NCI-H510A (cell line): ENCODE measurements around the gene RAP1GDS1.
"Not testable (repeated sequence)": the region's sequence is repeated elsewhere in the genome, so short reads cannot be mapped to it uniquely, and the experiment has no call there.

Experiments used
- DNase-seq: peaks from one replicate; lab custom pipeline; 2025; lab: John Stamatoyannopoulos, UW

RAP1GDS1 gene

GRCh38 chr4:98352940-98353339, 91.8 kb downstream of the RAP1GDS1 start:
- DNase-seq = no peak

DNA sequence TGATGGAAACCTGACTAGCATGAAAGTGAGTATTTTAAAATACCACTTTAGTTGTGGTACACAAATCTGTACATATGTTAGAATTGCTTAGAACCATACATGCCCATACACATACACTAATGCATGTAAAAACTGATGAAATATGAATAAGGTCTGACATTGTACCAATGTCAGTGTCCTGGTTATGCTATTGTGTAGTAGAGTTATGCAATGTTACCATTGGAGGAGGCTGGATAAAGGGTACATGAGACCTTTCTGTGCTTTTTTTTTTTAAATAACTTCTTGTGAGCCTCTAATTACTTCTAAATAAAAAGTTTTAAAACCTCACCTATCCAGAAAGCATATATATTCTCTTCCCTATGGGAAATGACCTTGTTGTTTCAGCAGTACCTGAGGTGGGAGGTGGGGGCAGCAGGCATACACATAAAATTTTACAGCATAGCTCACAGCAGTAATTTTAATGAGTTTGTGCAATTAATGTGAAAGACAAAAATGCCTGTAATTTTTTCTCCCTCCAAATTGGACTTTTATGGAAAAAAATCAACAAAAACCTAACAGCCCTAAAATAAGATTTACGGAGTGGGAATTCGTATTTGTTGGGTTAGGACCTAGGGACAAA, 97.6 kb downstream of the RAP1GDS1 start:
- no peak for DNase-seq

DNA sequence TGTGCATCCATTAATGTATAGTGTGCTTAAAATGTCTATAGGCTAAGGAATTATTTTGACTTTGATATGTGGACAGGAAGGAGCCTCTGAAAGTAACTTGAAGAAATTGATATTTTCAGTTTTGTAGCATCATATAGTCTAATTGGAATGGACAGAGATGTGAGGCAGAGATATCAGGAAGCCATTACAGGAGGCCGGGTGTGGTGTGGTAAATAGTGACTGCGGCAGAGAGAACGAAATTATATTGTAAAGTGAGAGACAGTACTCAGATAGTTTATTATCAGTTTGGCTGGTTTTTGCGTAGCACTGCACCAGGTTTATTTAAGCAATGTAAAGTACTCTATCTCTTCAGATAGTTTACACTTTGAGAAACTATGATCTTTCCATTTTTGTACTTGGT, 98.5 kb downstream of the RAP1GDS1 start:
- no peak for DNase-seq

DNA sequence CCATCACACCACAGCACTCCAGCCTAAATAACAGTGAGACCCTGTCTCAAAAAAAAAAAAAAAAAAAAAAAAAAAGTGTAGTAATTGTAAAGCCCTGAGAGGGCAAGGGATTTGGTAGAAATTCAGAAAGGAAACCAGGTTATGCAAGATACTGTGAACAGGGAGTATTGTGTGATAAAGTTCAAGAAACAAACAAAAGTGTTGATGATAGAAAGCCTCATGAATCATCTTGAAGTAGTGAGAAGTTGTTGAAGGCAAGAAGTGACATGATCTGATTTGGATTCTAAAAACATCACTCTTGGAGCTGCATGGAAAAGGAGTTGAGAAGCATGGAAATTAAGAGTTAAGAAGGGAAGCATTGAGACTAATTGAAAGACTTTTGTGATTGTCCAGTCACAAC, 102.2 kb downstream of the RAP1GDS1 start:
- no peak for DNase-seq

DNA sequence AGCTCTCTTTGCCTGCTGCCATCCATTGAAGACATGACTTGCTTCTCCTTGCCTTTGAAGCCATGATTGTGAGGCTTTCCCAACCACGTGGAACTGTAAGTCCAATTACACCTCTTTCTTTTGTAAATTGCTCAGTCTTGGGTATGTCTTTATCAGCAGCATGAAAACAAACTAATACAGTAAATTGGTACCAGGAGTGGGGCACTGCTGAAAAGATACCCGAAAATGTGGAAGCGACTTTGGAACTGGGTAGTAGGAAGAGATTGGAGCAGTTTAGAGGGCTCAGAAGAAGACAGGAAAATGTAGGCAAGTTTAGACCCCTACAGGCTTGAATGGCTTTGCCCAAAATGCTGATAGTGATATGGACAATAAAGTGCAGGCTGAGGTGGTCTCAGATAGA, 105.1 kb downstream of the RAP1GDS1 start:
- not testable (repeated sequence) for DNase-seq

DNA sequence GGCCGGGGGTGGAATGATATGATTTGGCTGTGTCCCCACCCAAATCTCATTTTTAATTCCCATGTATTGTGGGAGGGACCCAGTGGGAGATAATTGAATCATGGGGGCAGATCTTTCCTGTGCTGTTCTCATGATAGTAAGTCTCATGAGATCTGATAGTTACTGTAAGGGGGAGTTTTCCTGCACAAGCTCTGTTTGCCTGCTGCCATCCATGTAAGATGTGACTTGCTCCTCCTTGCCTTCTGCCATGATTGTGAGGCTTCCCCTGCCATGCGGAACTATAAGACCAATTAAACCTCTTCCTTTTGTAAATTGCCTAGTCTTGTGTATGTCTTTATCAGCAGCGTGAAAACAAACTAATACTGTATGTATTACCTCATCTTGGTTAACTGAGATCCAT, 106.8 kb downstream of the RAP1GDS1 start:
- DNase-seq = not testable (repeated sequence)

DNA sequence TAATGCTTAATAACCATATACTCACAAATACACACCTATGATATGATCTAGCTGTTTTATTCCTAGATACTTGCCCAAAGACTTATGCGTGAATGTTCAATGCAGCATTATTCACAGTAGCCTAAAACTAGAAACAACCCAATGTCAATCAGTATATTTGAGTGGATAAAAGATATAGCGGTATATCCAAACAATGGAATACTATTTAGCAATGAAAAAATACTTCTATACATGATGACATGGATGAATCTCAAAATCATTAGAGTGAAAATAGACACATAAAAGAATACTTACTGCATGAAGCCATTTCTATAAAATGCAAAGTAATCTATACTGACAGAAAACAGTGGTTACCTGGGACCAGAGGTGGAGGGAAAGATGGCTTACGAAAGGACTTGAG, 108.1 kb downstream of the RAP1GDS1 start:
- no peak for DNase-seq

GRCh38 chr4:98374643-98375042, 113.5 kb downstream of the RAP1GDS1 start:
- DNase-seq = no peak

GRCh38 chr4:98377559-98377958, 116.4 kb downstream of the RAP1GDS1 start:
- DNase-seq = no peak

DNA sequence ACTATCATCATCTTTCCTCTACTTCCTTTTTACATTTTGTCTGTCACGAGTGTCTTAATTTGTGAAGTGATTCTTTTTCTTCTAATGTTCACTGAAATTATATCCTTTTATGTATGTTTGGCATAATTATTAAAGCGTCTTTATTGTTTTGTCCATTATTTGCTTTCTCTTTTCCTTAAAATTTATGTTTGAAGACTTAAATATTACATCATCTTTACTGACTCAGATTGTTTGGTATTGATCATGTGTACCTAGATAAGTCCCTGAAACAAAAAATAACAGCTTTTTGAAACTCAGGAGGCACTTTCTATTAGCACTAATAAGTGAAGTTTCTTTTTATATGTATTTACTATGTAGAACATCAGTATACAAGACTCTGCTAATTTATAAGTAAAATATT, 120.1 kb downstream of the RAP1GDS1 start:
- DNase-seq = no peak

DNA sequence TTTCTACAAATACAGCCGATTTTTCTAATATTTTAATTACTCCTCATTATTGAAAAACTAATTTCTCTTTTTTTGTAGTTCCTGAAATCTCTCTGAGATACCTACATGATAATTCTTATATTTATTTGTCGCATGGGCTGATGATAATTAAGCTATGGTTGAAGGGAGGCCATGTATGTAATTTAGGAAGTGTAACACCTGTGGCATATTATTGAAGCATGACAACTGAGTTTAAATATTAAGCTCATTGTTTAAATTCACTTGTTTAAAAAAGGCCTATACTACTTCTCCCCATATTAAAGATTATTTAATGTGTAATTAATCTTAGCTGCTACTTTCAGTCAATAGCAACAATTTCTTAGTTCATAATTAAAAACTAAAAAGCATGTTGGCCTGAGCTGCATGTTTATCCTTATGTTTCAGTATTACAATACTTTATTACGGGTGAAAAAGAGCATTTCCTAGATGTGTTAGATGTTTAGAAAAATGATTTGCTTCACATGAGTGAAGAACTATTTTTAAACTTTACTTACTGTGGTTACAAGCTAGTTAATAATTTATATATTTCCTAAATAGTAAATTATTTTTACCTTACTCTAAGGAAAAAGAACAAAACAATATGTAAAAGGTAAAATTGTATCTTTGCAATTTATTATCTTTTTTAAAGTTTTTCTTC, 122.4 kb downstream of the RAP1GDS1 start:
- no peak for DNase-seq

GRCh38 chr4:98385831-98386230, 124.6 kb downstream of the RAP1GDS1 start:
- no peak for DNase-seq

- DNase-seq = no peak
These were observed 126.3 kb downstream of the RAP1GDS1 start for GRCh38 chr4:98387345-98388026.

- no peak for DNase-seq
These were observed 132.9 kb downstream of the RAP1GDS1 start for GRCh38 chr4:98394134-98394533.

DNA sequence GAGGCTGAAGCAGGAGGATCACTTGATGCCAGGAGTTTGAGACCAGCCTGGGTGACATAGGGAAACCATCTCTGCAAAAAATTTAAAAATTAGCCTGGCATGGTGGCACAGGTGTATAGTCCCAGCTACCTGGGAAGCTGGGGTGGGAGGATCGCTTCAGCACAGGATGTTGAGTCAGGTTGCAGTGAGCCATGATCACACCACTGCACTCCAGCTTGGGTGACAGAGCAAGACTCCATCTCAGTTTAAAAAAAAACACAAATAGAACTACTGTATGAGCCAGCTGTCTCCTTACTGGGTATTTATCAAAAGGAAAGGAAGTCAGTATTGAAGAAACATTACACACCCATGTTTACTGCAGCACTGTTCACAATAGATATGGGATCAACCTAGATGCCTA, 138.7 kb downstream of the RAP1GDS1 start:
- DNase-seq = no peak

GRCh38 chr4:98406819-98407218, 145.6 kb downstream of the RAP1GDS1 start:
- no peak for DNase-seq

DNA sequence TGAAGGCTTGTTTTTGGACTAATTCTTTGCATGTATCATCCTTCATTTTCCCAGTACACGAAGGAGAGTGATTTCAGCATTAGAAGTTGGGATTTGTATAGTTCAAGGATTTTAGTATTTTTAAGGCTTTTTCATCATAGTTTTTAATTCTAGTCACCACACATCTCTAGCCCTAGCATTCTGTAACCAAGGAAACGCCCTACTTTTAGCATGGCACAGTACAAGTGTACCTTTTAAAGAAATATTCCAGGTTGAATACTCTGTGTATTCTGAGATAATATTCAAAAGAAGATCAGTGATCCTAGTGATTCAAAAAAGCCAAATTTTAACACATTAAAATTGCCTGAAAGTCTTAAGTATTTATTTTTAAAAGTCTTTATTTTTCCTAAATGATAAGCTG, 150.5 kb downstream of the RAP1GDS1 start:
- no peak for DNase-seq

- no peak for DNase-seq
These were observed 155.7 kb downstream of the RAP1GDS1 start for GRCh38 chr4:98416844-98417243.

DNA sequence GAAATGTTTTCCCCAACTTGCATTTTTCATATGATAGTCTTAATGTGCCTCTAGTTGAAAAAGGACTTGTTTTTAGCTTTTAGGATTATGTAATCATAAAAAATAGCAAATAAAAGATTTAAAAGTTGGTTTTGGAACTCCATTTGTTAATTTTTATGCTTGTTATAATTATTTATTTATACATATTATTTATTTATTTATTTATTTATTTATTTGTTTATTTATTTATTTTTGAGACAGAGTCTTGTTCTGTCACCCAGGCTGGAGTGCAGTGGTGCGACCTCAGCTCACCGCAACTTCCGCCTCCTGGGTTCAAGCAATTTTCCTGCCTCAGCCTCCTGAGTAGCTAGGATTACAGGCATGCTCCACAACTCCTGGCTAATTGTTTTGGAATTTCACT, 159.0 kb downstream of the RAP1GDS1 start:
- DNase-seq = not testable (repeated sequence)

DNA sequence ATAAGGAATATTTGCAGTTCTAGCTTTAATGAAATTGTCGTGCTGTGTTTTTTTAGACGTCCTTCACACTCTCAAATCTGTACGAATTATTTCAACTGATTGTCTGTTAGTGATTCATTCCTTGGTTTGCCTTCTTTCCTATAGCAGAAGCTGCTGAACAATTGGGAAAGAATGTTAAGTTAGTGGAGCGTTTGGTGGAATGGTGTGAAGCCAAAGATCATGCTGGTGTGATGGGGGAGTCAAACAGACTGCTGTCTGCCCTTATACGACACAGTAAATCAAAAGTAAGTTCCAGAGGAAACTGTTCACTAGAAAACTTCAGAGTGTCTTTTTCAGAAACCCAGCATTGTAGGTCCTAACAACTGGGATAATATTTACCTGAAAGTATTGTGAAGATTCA, 159.9 kb downstream of the RAP1GDS1 start:
- no peak for DNase-seq

DNA sequence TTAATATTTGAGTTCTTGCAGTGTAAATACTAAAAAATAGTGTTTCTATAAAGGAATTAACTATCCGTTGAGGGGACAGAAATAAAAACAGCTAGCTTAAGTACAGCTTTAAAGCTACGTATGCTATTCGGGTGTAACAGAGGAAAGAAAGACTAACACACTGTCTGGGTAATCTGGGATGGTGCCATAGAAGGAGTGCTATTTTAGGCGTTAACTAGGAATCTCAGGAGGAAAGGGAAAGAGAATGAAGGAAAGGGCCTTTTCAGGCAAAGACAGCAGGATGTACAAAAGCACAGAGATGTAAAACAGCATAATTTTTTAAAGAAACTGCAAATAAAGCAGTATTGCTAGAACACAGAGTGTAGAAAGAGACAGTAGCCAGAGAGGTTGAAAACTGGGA, 161.8 kb downstream of the RAP1GDS1 start:
- DNase-seq = no peak

DNA sequence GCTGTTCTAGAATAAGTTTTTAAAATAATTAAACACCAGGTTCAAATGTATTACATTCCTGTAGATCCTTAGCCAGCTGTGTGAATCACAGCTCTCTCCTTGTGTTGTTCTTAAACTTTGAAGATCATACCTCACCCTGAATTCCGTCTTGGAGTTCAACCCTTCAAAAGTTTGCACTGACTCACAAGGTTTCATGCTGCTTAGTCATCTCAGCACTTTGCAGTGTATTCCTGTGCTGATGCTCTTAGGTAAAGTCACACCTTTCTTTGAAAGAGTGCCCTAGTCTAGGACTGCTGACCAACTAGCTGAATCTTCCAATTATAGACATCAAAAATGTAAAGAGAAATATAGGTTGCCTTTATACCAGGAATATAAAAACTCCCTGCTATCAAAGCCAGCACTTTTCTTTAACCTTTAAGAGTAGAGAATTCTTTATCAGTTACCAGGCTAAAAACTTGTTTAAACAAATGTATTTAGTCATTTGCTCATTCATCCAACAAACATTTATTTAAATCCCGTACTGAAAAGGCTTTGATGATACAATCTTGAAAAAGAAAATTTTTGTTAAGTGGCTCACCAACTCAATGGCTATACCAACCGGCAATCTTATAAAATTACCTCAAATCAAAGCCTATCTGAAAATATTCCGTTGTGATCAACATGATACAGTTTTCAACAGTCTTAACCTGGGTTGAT, 169.7 kb downstream of the RAP1GDS1 start:
- DNase-seq = no peak

DNA sequence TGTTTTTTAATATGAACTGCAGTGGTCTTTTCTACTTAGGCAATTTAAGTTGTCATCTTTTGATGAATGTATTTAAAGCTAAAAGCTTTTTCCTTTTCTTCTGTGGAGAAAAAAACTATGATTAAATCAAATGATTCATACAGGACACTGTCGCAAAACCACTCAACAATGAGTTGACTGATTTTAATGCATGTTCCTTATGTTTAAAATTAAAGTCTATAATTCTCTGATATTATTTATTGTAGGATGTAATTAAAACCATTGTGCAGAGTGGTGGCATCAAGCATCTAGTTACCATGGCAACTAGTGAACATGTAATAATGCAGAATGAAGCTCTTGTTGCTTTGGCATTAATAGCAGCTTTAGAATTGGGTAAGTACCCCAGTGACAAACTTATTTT, 172.5 kb downstream of the RAP1GDS1 start:
- DNase-seq = no peak
